Ramos (cell line): Measurements from ENCODE around the gene MAP3K4.
"Not testable (repeated sequence)": the region's sequence is repeated elsewhere in the genome, so short reads cannot be mapped to it uniquely, and the experiment has no call there.

Source experiments
- in situ Hi-C: fragments of 300-500 bp; cut with MboI; formaldehyde crosslinking; loops from one replicate; pipeline ENCODE4 v1.14.3; 2022; ENCODE audit warnings: low sequenced_read_pairs; ENCODE audit not compliant: unreplicated experiment

The MAP3K4 gene

GRCh38 chr6:161111261-161111660 lies 119.7 kb downstream of the MAP3K4 start:
- in situ Hi-C loops: no loop called here

GRCh38 chr6:161115468-161115867 lies 123.9 kb downstream of the MAP3K4 start:
- in situ Hi-C loops: no loop called here

- in situ Hi-C loops: no loop called here
Observed at GRCh38 chr6:161116554-161116953, 125.0 kb downstream of the MAP3K4 start.

- in situ Hi-C loops: no loop called here
Observed at GRCh38 chr6:161117308-161117707, 125.7 kb downstream of the MAP3K4 start.

- in situ Hi-C loops: no loop called here
Observed at GRCh38 chr6:161117942-161118341, 126.4 kb downstream of the MAP3K4 start.

- in situ Hi-C loops: not testable (repeated sequence)
Observed at GRCh38 chr6:161123319-161123718, 131.8 kb downstream of the MAP3K4 start.

GRCh38 chr6:161125591-161125990 lies 134.0 kb downstream of the MAP3K4 start:
- in situ Hi-C loops: no loop called here

- in situ Hi-C loops: no loop called here
Observed at GRCh38 chr6:161127071-161127740, 135.6 kb downstream of the MAP3K4 start.

GRCh38 chr6:161128230-161128629 lies 136.7 kb downstream of the MAP3K4 start:
- in situ Hi-C loops: no loop called here

- in situ Hi-C loops: no loop called here
Observed at GRCh38 chr6:161128680-161129196, 137.2 kb downstream of the MAP3K4 start.

GRCh38 chr6:161130541-161130940 lies 139.0 kb downstream of the MAP3K4 start:
- in situ Hi-C loops: no loop called here

- in situ Hi-C loops: no loop called here
Observed at GRCh38 chr6:161130967-161131766, 139.6 kb downstream of the MAP3K4 start.

- in situ Hi-C loops: no loop called here
Observed at GRCh38 chr6:161132384-161132783, 140.8 kb downstream of the MAP3K4 start.

- in situ Hi-C loops: no loop called here
Observed at GRCh38 chr6:161133963-161134362, 142.4 kb downstream of the MAP3K4 start.

GRCh38 chr6:161134550-161135298 lies 143.2 kb downstream of the MAP3K4 start:
- in situ Hi-C loops: no loop called here

- in situ Hi-C loops: no loop called here
Observed at GRCh38 chr6:161135695-161136591, 144.4 kb downstream of the MAP3K4 start.

- in situ Hi-C loops: no loop called here
Observed at GRCh38 chr6:161136655-161137054, 145.1 kb downstream of the MAP3K4 start.

- in situ Hi-C loops: no loop called here
Observed at GRCh38 chr6:161137320-161137719, 145.8 kb downstream of the MAP3K4 start.

- in situ Hi-C loops: no loop called here
Observed at GRCh38 chr6:161137839-161138542, 146.4 kb downstream of the MAP3K4 start.
